ENCODE data around the gene TUBA1C. TPM values are rescaled to one million over a fixed set of nuclear protein-coding genes. Genes with fewer than 3 reads are reported as not detected.
A peak's percentile ranks its signal among the peaks of the same experiment; 100 is the strongest.

TUBA1C gene
- total and polyA plus RNA-seq, 2 of the 4 experiments (the other 2 are of a cell fraction) = 1,420 to 2,555 TPM

DNA sequence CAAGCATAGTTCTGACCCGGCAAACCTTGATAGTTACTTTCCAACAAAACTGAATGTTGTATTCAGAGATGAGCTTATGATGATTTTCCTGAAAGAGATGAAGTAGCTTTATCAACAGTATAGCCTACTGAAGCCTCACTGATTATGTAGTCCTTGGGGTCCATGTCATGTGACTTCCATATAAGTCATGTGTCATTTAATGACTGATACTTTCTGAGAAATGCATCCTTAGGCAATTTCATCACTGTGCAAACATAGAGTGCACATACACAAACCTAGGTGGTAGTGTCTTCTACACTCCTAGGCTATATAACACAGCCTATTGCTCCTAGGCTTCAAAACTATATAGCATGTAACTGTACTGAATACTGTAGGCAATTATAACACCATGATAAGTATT is 28.5 kb upstream of the TUBA1C start:
- Histone ChIP-seq H4K5ac (ENCODE audit: low read depth, low read length) (no peak overlapping the region), H2BK5ac (ENCODE audit: low read depth, low read length, poor library complexity, severe bottlenecking) (no peak overlapping the region), H2AK9ac (replicated peaks; ENCODE audit: low read depth, low read length, poor library complexity) (no peak overlapping the region), H2AK5ac (ENCODE audit: low read depth, low read length) (no peak overlapping the region), H3K27me3 (ENCODE audit: control insufficient read depth, insufficient read depth, low read length) (no peaks in the 10 kb centered on the region), H2BK120ac (ENCODE audit: low read depth, low read length) (no peak overlapping the region), H3K14ac (replicated peaks; ENCODE audit: low read depth, low read length) (no peak overlapping the region), H4K91ac (ENCODE audit: insufficient read depth, low read depth, low read length) (no peak overlapping the region), H3K4me3 (ENCODE audit: insufficient read depth, low read depth, low read length) (no peak overlapping the region), H3K4ac (ENCODE audit: low read depth, low read length) (no peak overlapping the region), H2AFZ (replicated peaks; ENCODE audit: low read length, poor library complexity) (no peak overlapping the region), H4K20me1 (ENCODE audit: insufficient read depth, low read length) (no peaks in the 10 kb centered on the region), H3K56ac (ENCODE audit: extremely low read depth, insufficient read depth, low read length) (no peak overlapping the region), H3K23ac (ENCODE audit: low read depth, low read length) (no peak overlapping the region), H2BK15ac (ENCODE audit: low read depth, low read length) (no peak overlapping the region), H3K4me1 (ENCODE audit: control insufficient read depth, insufficient read depth, low read length) (peaks cover 16% of the 10 kb centered on the region), H3K36me3 (ENCODE audit: control insufficient read depth, insufficient read depth, low read length) (no peaks in the 10 kb centered on the region), H4K8ac (ENCODE audit: low read depth in 2 of 2, low read length in 2 of 2) (no peak overlapping the region), H2BK20ac (ENCODE audit: low read depth, low read length) (no peak overlapping the region), H3K18ac (ENCODE audit: low read depth, low read length) (no peak overlapping the region), H3K4me2 (ENCODE audit: low read depth, low read length) (no peak overlapping the region), H3K79me1 (ENCODE audit: low read depth in 1 of 2, low read length in 2 of 2) (peaks cover 7 to 22% of the 10 kb centered on the region in 2 experiments; a peak in 3 of 4 replicates), H3K27ac (ENCODE audit: insufficient read depth, low read length) (no peak overlapping the region), H3K9ac (ENCODE audit: low read depth, low read length) (no peak overlapping the region), H3K9me1 (ENCODE audit: insufficient read depth, low read length) (peaks cover 15% of the 10 kb centered on the region), H3K9me3 (ENCODE audit: control insufficient read depth, insufficient read depth, low read length) (no peaks in the 10 kb centered on the region)
- TF ChIP-seq BHLHE40 (IDR thresholded peaks at IDR 0.05; ENCODE audit: low read depth, low read length) (no peak), SMC3 (IDR thresholded peaks at IDR 0.05; ENCODE audit: low read depth, low read length) (no peak), ELK1 (IDR thresholded peaks at IDR 0.05; ENCODE audit: borderline replicate concordance, low read depth, low read length) (no peak), USF2 (IDR thresholded peaks at IDR 0.05; ENCODE audit: low read depth, low read length) (peak; percentile 65), MAZ (IDR thresholded peaks at IDR 0.05; ENCODE audit: borderline replicate concordance, low read depth, low read length) (no peak), FOS (IDR thresholded peaks at IDR 0.05; ENCODE audit: low read depth, low read length) (no peak)
- no TSS peak for BruUV-seq (replicated peaks)
- CTCF ChIA-PET = no interaction called here
- WGBS, 2 experiments (ENCODE audit: extremely low coverage in 2 of 2, insufficient read length in 1 of 2) = no CpG with 5 or more reads among the region's 1 CpG
- intact Hi-C loops (cut with micrococcal nuclease) = no loop called here
- POLR2A ChIA-PET (ENCODE audit: unreplicated experiment) = interaction anchor here (0.6 kb wide), 1 partner anchor 106 kb away, joined by 3 read pairs; the partner anchor contains the start of gene TUBA1B
- ATAC-seq (ENCODE audit: low read depth) (no peak), DNase-seq (no peak)
- dilution Hi-C loops (cut with HindIII; ENCODE audit: low sequenced_read_pairs, unreplicated experiment) = no loop called here
- in situ Hi-C loops (cut with MboI; ENCODE audit: low sequenced_read_pairs) = loop anchor here (5.0 to 10.0 kb wide), 2 partner anchors 52 to 174 kb away; partner anchors contain the start of genes KMT2D and TUBA1A

Measured in IMR-90 (cell line).